Upper lobe of left lung (tissue), 6 donors: Measurements from ENCODE around the gene IMMP2L. TPM values are rescaled to one million over a fixed set of nuclear protein-coding genes. Genes with fewer than 3 reads are reported as not detected.

Experiments
- ATAC-seq, 2 donors: fragments of 200-7000 bp; cut with Tn5 transposase; one replicate each; pipeline ENCODE4 v1.9.1; 2022; ENCODE audit warnings: mild to moderate bottlenecking in 2 of 2, moderate library complexity in 2 of 2; ENCODE audit not compliant: low FRiP score in 2 of 2
- DNase-seq, 2 donors: peaks; one replicate each; pipeline ENCODE4 v3.0.0-alpha.2; 2019 to 2020
- H3K27ac ChIP-seq, 4 donors: fragments of 200-600 bp; sonication (generic); one replicate each; pipeline ENCODE4 v1.5.1; 2016 to 2019
- H3K27me3 ChIP-seq, 4 donors: fragments of 200-600 bp; sonication (generic); one replicate each; pipeline ENCODE4 v1.5.1; 2017 to 2019
- H3K36me3 ChIP-seq, 4 donors: fragments of 200-600 bp; sonication (generic); one replicate each; pipeline ENCODE4 v1.5.1; 2016 to 2019
- H3K4me1 ChIP-seq, 4 donors: fragments of 200-600 bp; sonication (generic); one replicate each; pipeline ENCODE4 v1.5.1; 2018 to 2019
- H3K4me3 ChIP-seq, 4 donors: fragments of 200-600 bp; sonication (generic); one replicate each; pipeline ENCODE4 v1.5.1; 2017 to 2019; ENCODE audit warnings: mild to moderate bottlenecking in 2 of 4, moderate library complexity in 1 of 4
- H3K9me3 ChIP-seq, 4 donors: fragments of 200-600 bp; sonication (generic); one replicate each; pipeline ENCODE4 v1.5.1; 2018 to 2019
- EP300 ChIP-seq, 4 donors: sonication (generic); formaldehyde crosslinking; IDR thresholded peaks; one replicate each; pipeline ENCODE4 v1.5.1; 2017; ENCODE audit warnings: antibody characterized with exemption in 4 of 4, control low read depth in 2 of 4
- POLR2A ChIP-seq, 4 donors: fragments of 450-650 bp; IDR thresholded peaks; one replicate each; pipeline ENCODE4 v1.5.1; 2016 to 2017; ENCODE audit warnings: antibody characterized with exemption in 4 of 4, mild to moderate bottlenecking in 2 of 4
- POLR2AphosphoS5 ChIP-seq, 2 donors: sonication (generic); formaldehyde crosslinking; IDR thresholded peaks; one replicate each; pipeline ENCODE4 v1.5.1; 2017; ENCODE audit warnings: antibody characterized with exemption in 2 of 2
- WGBS, 2 donors: methylation state at CpG; one replicate each; pipeline ENCODE4 v1.1.5; 2017 to 2018; 5-methylcytosine and 5-hydroxymethylcytosine counted together
- total RNA-seq, 6 donors: library from RNA; depleted of rRNA in 4 of 6; stranded (reverse); fragments of >200 nt in 4 of 6; gene quantifications; one replicate each; pipeline versions ENCODE4 v1.1.0 to v1.2.1, GENCODE V29; 2016 to 2021
- TF ChIP-seq, protein P1 (sequence below), 6 experiments: fragments of 450-650 bp in 4 of 6; fragments of 200-600 bp in 2 of 6; sonication (generic) in 2 of 6; IDR thresholded peaks; one replicate each; pipeline ENCODE4 v1.5.1; 2016 to 2019; ENCODE audit warnings: antibody characterized with exemption in 6 of 6
- donor health status: DM: no; HTN: no; CAD: no; lungs with moderate emphysema.
- donor health status: DM: no; HTN: yes; CAD: no; lungs with severe emphysema.

Gene IMMP2L
- total RNA-seq, 6 donors from 2014 or later = 7.1 to 17.5 (median 11.3) TPM

DNA sequence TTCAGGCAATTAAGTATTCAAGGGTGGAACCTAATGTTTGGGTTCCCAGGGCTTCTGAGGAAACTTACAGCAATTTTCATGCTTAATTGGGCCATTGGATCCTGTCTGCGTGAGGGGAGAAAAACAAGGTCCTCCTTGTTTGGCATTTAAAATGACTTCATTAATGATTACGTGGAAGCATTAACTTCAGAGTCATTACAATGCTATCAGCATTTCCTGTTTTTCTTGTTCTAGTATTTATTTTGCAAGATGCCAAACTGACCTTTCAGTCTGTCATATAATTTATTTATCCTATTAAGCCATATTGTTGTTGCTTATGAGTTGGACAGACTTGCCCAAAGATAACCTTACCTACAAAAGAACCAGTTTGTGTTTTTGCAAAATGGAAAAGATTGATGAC is 795.4 kb downstream of the IMMP2L start:
- no peaks in the 10 kb centered on the region for H3K9me3 ChIP-seq
- H3K27ac ChIP-seq = no peak overlapping the region
- WGBS, 2 donors = 55 to 56% methylated on average over 2 of the region's 2 CpGs
- no peaks in the 10 kb centered on the region for H3K27me3 ChIP-seq
- H3K4me3 ChIP-seq = no peak overlapping the region
- no peak for DNase-seq
- H3K4me1 ChIP-seq = no peaks in the 10 kb centered on the region
- TF ChIP-seq POLR2AphosphoS5 (IDR thresholded peaks at IDR 0.05) = no peak
- TF ChIP-seq POLR2A (IDR thresholded peaks at IDR 0.05) = no peak
- TF ChIP-seq, protein P1, sequence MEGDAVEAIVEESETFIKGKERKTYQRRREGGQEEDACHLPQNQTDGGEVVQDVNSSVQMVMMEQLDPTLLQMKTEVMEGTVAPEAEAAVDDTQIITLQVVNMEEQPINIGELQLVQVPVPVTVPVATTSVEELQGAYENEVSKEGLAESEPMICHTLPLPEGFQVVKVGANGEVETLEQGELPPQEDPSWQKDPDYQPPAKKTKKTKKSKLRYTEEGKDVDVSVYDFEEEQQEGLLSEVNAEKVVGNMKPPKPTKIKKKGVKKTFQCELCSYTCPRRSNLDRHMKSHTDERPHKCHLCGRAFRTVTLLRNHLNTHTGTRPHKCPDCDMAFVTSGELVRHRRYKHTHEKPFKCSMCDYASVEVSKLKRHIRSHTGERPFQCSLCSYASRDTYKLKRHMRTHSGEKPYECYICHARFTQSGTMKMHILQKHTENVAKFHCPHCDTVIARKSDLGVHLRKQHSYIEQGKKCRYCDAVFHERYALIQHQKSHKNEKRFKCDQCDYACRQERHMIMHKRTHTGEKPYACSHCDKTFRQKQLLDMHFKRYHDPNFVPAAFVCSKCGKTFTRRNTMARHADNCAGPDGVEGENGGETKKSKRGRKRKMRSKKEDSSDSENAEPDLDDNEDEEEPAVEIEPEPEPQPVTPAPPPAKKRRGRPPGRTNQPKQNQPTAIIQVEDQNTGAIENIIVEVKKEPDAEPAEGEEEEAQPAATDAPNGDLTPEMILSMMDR (IDR thresholded peaks at IDR 0.05) = no peak
- TF ChIP-seq EP300 (IDR thresholded peaks at IDR 0.05) = no peak
- H3K36me3 ChIP-seq = no peaks in the 10 kb centered on the region
- no peak for ATAC-seq

GRCh38 chr7:110764852-110765251 is 797.4 kb downstream of the IMMP2L start:
- no peak for DNase-seq
- no peaks in the 10 kb centered on the region for H3K36me3 ChIP-seq
- H3K4me3 ChIP-seq = no peak overlapping the region
- H3K4me1 ChIP-seq = no peaks in the 10 kb centered on the region
- H3K9me3 ChIP-seq = no peaks in the 10 kb centered on the region
- 97% methylated on average over 3 of the region's 3 CpGs for WGBS, 2 donors
- H3K27me3 ChIP-seq = no peaks in the 10 kb centered on the region
- TF ChIP-seq EP300 (IDR thresholded peaks at IDR 0.05) = no peak
- TF ChIP-seq POLR2A (IDR thresholded peaks at IDR 0.05) = no peak
- TF ChIP-seq POLR2AphosphoS5 (IDR thresholded peaks at IDR 0.05) = no peak
- TF ChIP-seq, protein P1 (IDR thresholded peaks at IDR 0.05) = no peak
- ATAC-seq = no peak
- no peak overlapping the region for H3K27ac ChIP-seq

GRCh38 chr7:110762546-110763225 is 799.6 kb downstream of the IMMP2L start:
- 45 to 57% methylated on average over 2 of the region's 2 CpGs for WGBS, 2 donors
- Histone ChIP-seq H3K27ac (no peak overlapping the region), H3K4me1 (no peaks in the 10 kb centered on the region), H3K4me3 (no peak overlapping the region), H3K9me3 (no peaks in the 10 kb centered on the region), H3K36me3 (no peaks in the 10 kb centered on the region), H3K27me3 (no peaks in the 10 kb centered on the region)
- ATAC-seq (no peak), DNase-seq (no peak)
- TF ChIP-seq POLR2AphosphoS5 (IDR thresholded peaks at IDR 0.05) (no peak), POLR2A (IDR thresholded peaks at IDR 0.05) (no peak), EP300 (IDR thresholded peaks at IDR 0.05) (no peak)
- TF ChIP-seq, protein P1 (IDR thresholded peaks at IDR 0.05) = no peak

GRCh38 chr7:110760341-110760740 is 802.0 kb downstream of the IMMP2L start:
- ATAC-seq (no peak), DNase-seq (no peak)
- Histone ChIP-seq H3K4me1 (no peaks in the 10 kb centered on the region), H3K4me3 (no peak overlapping the region), H3K9me3 (no peaks in the 10 kb centered on the region), H3K36me3 (no peaks in the 10 kb centered on the region), H3K27me3 (no peaks in the 10 kb centered on the region), H3K27ac (no peak overlapping the region)
- TF ChIP-seq EP300 (IDR thresholded peaks at IDR 0.05) (no peak), POLR2A (IDR thresholded peaks at IDR 0.05) (no peak), POLR2AphosphoS5 (IDR thresholded peaks at IDR 0.05) (no peak)
- TF ChIP-seq, protein P1 (IDR thresholded peaks at IDR 0.05) = no peak
- 93 to 96% methylated on average over 2 of the region's 2 CpGs for WGBS, 2 donors

GRCh38 chr7:110759069-110759468 is 803.2 kb downstream of the IMMP2L start:
- ATAC-seq (no peak), DNase-seq (no peak)
- Histone ChIP-seq H3K4me1 (no peaks in the 10 kb centered on the region), H3K36me3 (no peaks in the 10 kb centered on the region), H3K9me3 (no peaks in the 10 kb centered on the region), H3K27ac (no peak overlapping the region), H3K27me3 (no peaks in the 10 kb centered on the region), H3K4me3 (no peak overlapping the region)
- TF ChIP-seq, protein P1 (IDR thresholded peaks at IDR 0.05) = no peak
- TF ChIP-seq POLR2AphosphoS5 (IDR thresholded peaks at IDR 0.05) (no peak), POLR2A (IDR thresholded peaks at IDR 0.05) (no peak), EP300 (IDR thresholded peaks at IDR 0.05) (no peak)
- 86 to 87% methylated on average over 4 of the region's 4 CpGs for WGBS, 2 donors
